ENCODE measurements around the gene RAP1GAP. TPM values are rescaled to one million over a fixed set of nuclear protein-coding genes. Genes with fewer than 3 reads are reported as not detected.

Gene RAP1GAP
- polyA plus RNA-seq, 2 of the 4 experiments (the other 2 are of a cell fraction): 5.4 to 16.7 TPM

DNA sequence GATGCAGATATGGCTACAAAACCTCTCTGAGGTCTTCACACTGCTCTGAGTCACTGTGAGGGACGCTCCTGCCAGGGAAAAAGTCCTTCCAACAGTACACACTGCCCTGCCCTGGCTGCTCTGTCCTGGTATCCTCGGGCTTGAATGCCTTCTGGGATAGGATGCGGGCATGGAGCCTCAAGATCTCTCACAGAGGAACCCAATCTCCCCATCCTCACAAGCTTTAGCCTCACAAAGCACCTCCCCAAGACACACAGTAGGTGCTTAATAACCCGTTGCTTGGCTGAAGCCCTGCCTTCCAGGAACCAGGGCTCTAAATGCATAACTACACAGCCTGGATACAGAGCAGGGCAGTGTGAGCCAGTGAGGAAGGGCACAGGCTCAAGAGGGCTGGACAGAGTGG is 9.2 kb downstream of the RAP1GAP start:
- ATAC-seq (peak in 1 of 2 experiments; percentile 21; a peak in 3 of 6 replicates), DNase-seq (ENCODE audit: low read depth in 1 of 2, low spot score in 1 of 2) (no peak), FAIRE-seq (no peak)
- Histone ChIP-seq H3K4me2 (no peak overlapping the region), H3K9me3 (no peaks in the 10 kb centered on the region), H3K4me1 (peaks cover 17% of the 10 kb centered on the region), H3K27ac (no peak overlapping the region), H3K4me3 (no peak overlapping the region)
- CTCF ChIA-PET: interaction anchor here (0.6 to 4.9 kb wide), 20 partner anchors 8 to 292 kb away, joined by 3 to 39 read pairs (median 5); partner anchors contain the start of gene ALPL
- WGBS (ENCODE audit: missing lambda C conversion rate): 19% methylated on average over 3 of the region's 4 CpGs
- POLR2A ChIA-PET: no interaction called here
- TF ChIP-seq EHF (CRISPR knock-in tag; IDR thresholded peaks at IDR 0.05) (no peak), MAFK (IDR thresholded peaks at IDR 0.05; ENCODE audit: partially characterized antibody) (no peak), BCL3 (IDR thresholded peaks at IDR 0.05) (no peak), CBX2 (IDR thresholded peaks at IDR 0.05; ENCODE audit: borderline replicate concordance, low read depth) (no peak), ZFP36 (IDR thresholded peaks at IDR 0.05; ENCODE audit: borderline replicate concordance, partially characterized antibody) (no peak), PHF8 (IDR thresholded peaks at IDR 0.05; ENCODE audit: borderline replicate concordance, low read depth) (no peak), CHD4 (IDR thresholded peaks at IDR 0.05; ENCODE audit: borderline replicate concordance) (no peak), EP300 (IDR thresholded peaks at IDR 0.05) (no peak)

GRCh38 chr1:21659099-21659923 is 9.8 kb downstream of the RAP1GAP start:
- ChIA-PET CTCF (interaction anchor here (0.6 to 4.9 kb wide), 34 partner anchors 9 to 334 kb away, joined by 3 to 39 read pairs (median 4); partner anchors contain the start of gene ALPL), POLR2A (no interaction called here)
- Histone ChIP-seq H3K9me3 (no peaks in the 10 kb centered on the region), H3K4me1 (peaks cover 17% of the 10 kb centered on the region), H3K4me2 (peak overlapping the region; percentile 81), H3K27ac (no peak overlapping the region), H3K4me3 (no peak overlapping the region)
- DNase-seq (ENCODE audit: low read depth in 1 of 2, low spot score in 1 of 2): peak; percentile 60 to 63
- WGBS (ENCODE audit: missing lambda C conversion rate): 7% methylated on average over 26 of the region's 64 CpGs
- no peak for FAIRE-seq
- peak; percentile 55 to 75 for ATAC-seq
- TF ChIP-seq, protein P1, sequence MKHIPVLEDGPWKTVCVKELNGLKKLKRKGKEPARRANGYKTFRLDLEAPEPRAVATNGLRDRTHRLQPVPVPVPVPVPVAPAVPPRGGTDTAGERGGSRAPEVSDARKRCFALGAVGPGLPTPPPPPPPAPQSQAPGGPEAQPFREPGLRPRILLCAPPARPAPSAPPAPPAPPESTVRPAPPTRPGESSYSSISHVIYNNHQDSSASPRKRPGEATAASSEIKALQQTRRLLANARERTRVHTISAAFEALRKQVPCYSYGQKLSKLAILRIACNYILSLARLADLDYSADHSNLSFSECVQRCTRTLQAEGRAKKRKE (CRISPR knock-in tag; IDR thresholded peaks at IDR 0.05; ENCODE audit: low read depth): peak; percentile 53; the same call in 1 of the 2 replicates
- TF ChIP-seq ELK1 (IDR thresholded peaks at IDR 0.05; ENCODE audit: low read depth, low read length) (no peak), HOXB5 (CRISPR knock-in tag; IDR thresholded peaks at IDR 0.05) (peak; percentile 77; the same call in 1 of the 2 replicates), EP300 (IDR thresholded peaks at IDR 0.05) (no peak), EHMT2 (IDR thresholded peaks at IDR 0.05; ENCODE audit: low read depth) (peak; percentile 71; the same call in 1 of the 2 replicates), BHLHE40 (IDR thresholded peaks at IDR 0.05; ENCODE audit: low read depth, low read length) (no peak), CTCF (IDR thresholded peaks at IDR 0.05) (peak; percentile 72), SMC3 (IDR thresholded peaks at IDR 0.05) (peak; percentile 77), CBX8 (IDR thresholded peaks at IDR 0.05) (no peak), ZSCAN20 (CRISPR knock-in tag; IDR thresholded peaks at IDR 0.05) (0 out of 2 replicates have a peak, but pooled peaks have one; percentile 41), HOXA7 (CRISPR knock-in tag; IDR thresholded peaks at IDR 0.05) (no peak), HDAC2 (IDR thresholded peaks at IDR 0.05) (no peak), HEYL (CRISPR knock-in tag; IDR thresholded peaks at IDR 0.05) (no peak), PHF8 (IDR thresholded peaks at IDR 0.05; ENCODE audit: borderline replicate concordance, low read depth) (no peak), RAD21 (conservative IDR thresholded peaks at IDR 0.05 in 1 of 2, IDR thresholded peaks at IDR 0.05 in 1 of 2) (peak; percentile 87 to 91), EHF (CRISPR knock-in tag; IDR thresholded peaks at IDR 0.05) (peak; percentile 54; the same call in 1 of the 2 replicates), REST (IDR thresholded peaks at IDR 0.05) (peak; percentile 98), MAZ (IDR thresholded peaks at IDR 0.05; ENCODE audit: borderline replicate concordance, low read depth, low read length) (no peak), RCOR1 (IDR thresholded peaks at IDR 0.05; ENCODE audit: low read depth, low read length) (no peak), TFCP2L1 (CRISPR knock-in tag; IDR thresholded peaks at IDR 0.05) (no peak), HOXB13 (CRISPR knock-in tag; IDR thresholded peaks at IDR 0.05; ENCODE audit: low read depth) (peak; percentile 65; the same call in 1 of the 2 replicates)

All from A549 (cell line).